ENCODE results near the gene PRSS57. TPM values are rescaled to one million over a fixed set of nuclear protein-coding genes. Genes with fewer than 3 reads are reported as not detected.
A peak's percentile ranks its signal among the peaks of the same experiment; 100 is the strongest.

The PRSS57 gene
- total and polyA plus RNA-seq, 2 of the 13 experiments (the other 11 are each of a cell fraction or from before 2014, with no cell fraction given): 0.12 TPM; not detected in 1

- no peak for TF ChIP-seq YY1 (IDR thresholded peaks at IDR 0.05; ENCODE audit: insufficient read depth, insufficient replicate concordance, low read depth, low read length)
- TF ChIP-seq, protein P1, sequence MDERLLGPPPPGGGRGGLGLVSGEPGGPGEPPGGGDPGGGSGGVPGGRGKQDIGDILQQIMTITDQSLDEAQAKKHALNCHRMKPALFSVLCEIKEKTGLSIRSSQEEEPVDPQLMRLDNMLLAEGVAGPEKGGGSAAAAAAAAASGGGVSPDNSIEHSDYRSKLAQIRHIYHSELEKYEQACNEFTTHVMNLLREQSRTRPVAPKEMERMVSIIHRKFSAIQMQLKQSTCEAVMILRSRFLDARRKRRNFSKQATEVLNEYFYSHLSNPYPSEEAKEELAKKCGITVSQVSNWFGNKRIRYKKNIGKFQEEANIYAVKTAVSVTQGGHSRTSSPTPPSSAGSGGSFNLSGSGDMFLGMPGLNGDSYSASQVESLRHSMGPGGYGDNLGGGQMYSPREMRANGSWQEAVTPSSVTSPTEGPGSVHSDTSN (CRISPR knock-in tag; IDR thresholded peaks at IDR 0.05): no peak
- peak; percentile 7; the same call in 1 of the 2 replicates for TF ChIP-seq ARHGAP35 (CRISPR knock-in tag; IDR thresholded peaks at IDR 0.05; ENCODE audit: borderline replicate concordance)
- TF ChIP-seq ATF6 (CRISPR knock-in tag; conservative IDR thresholded peaks at IDR 0.05): no peak
- no peak for TF ChIP-seq ZNF337 (CRISPR knock-in tag; IDR thresholded peaks at IDR 0.05; ENCODE audit: borderline replicate concordance, low read depth)
- no peak for TF ChIP-seq LCORL (IDR thresholded peaks at IDR 0.05)
- TF ChIP-seq LCORL (CRISPR knock-in tag; IDR thresholded peaks at IDR 0.05): no peak
- TF ChIP-seq MBNL3 (CRISPR knock-in tag; conservative IDR thresholded peaks at IDR 0.05): no peak
- TF ChIP-seq ZNF761 (CRISPR knock-in tag; conservative IDR thresholded peaks at IDR 0.05): no peak
- no peak for TF ChIP-seq ZNF513 (CRISPR knock-in tag; conservative IDR thresholded peaks at IDR 0.05)
- TF ChIP-seq ZNF749 (CRISPR knock-in tag; IDR thresholded peaks at IDR 0.05; ENCODE audit: borderline replicate concordance): no peak
- TF ChIP-seq, protein P2, sequence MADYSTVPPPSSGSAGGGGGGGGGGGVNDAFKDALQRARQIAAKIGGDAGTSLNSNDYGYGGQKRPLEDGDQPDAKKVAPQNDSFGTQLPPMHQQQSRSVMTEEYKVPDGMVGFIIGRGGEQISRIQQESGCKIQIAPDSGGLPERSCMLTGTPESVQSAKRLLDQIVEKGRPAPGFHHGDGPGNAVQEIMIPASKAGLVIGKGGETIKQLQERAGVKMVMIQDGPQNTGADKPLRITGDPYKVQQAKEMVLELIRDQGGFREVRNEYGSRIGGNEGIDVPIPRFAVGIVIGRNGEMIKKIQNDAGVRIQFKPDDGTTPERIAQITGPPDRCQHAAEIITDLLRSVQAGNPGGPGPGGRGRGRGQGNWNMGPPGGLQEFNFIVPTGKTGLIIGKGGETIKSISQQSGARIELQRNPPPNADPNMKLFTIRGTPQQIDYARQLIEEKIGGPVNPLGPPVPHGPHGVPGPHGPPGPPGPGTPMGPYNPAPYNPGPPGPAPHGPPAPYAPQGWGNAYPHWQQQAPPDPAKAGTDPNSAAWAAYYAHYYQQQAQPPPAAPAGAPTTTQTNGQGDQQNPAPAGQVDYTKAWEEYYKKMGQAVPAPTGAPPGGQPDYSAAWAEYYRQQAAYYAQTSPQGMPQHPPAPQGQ (CRISPR knock-in tag; IDR thresholded peaks at IDR 0.05; ENCODE audit: borderline replicate concordance): no peak
- TF ChIP-seq ZNF775 (CRISPR knock-in tag; IDR thresholded peaks at IDR 0.05; ENCODE audit: borderline replicate concordance): no peak
- TF ChIP-seq HMG20B (CRISPR knock-in tag; conservative IDR thresholded peaks at IDR 0.05): no peak
- TF ChIP-seq ZNF850 (CRISPR knock-in tag; conservative IDR thresholded peaks at IDR 0.05): no peak
- no peak for TF ChIP-seq NFYB (CRISPR knock-in tag; IDR thresholded peaks at IDR 0.05)
- TF ChIP-seq E2F5 (CRISPR knock-in tag; conservative IDR thresholded peaks at IDR 0.05): no peak
- TF ChIP-seq PLRG1 (conservative IDR thresholded peaks at IDR 0.05): no peak
- TF ChIP-seq NRL (CRISPR knock-in tag; IDR thresholded peaks at IDR 0.05; ENCODE audit: borderline replicate concordance): no peak
- TF ChIP-seq PLSCR1 (CRISPR knock-in tag; IDR thresholded peaks at IDR 0.05; ENCODE audit: borderline replicate concordance): no peak
- no peak for TF ChIP-seq THAP7 (CRISPR knock-in tag; IDR thresholded peaks at IDR 0.05)
- TF ChIP-seq HOXA3 (CRISPR knock-in tag; IDR thresholded peaks at IDR 0.05): 0 out of 2 replicates have a peak, but pooled peaks have one; percentile 0
Measured at GRCh38 chr19:663682-664117, 31.6 kb downstream of the PRSS57 start (continued).

Measured in HepG2 (cell line).